Keratinocyte (primary cell): Measurements from ENCODE around the gene NFKB2.

ENCODE experiments used
- CTCF ChIP-seq, 3 experiments: IDR thresholded peaks in 1 of 3; conservative IDR thresholded peaks in 1 of 3; optimal IDR thresholded peaks in 1 of 3; 2 replicates in 2 of 3; 3 replicates in 1 of 3; pipeline versions ENCODE3 to v1.5.1; 2011; ENCODE audit warnings: low read length in 3 of 3, mild to moderate bottlenecking in 3 of 3, moderate library complexity in 2 of 3, control low read depth in 1 of 3, inconsistent platforms in 1 of 3; ENCODE audit not compliant: insufficient read depth in 2 of 3; ENCODE audit errors: extremely low read depth in 1 of 3
- EZH2 ChIP-seq: IDR thresholded peaks from one replicate; pipeline ENCODE4 v1.6.1; 2012; ENCODE audit warnings: inconsistent platforms, mild to moderate bottlenecking, low read length, moderate library complexity

DNA sequence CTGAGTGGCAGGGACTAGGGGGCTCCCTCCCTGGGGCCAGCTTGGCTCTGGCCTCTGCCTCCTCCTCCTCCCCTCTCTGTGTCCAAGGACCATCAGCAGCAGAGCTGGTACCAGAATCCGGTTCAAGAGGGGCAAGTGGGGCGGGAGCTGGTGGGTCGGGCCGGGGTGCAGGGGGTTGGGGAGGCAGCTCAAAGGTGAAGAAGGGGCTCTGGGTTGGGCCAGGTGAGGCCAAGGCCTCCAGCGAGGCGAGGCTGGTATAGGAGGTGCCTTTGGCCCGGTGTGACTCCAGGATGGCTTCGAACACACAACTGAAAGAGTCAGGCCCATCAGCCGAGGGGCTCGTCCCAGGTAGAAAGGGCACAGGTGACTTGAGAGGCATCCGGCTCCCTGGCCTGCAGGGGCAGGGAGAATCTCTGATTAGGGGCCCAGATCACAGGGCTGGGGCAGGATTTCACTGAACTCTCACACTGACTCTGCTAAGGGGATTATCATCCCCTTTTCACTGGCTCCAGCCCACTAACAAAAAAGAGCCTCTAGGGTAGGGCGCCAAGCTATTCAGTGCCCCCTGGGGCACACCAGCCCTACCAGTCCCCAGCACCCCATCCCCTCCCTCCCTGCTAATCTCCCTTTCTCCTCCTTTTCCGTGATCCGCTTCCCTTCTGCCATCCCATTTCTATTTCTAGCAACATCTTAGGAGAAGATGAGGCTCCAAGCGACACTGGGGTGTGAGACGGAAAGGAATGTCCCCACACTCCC, 18.5 kb downstream of the NFKB2 start:
- no peak for TF ChIP-seq CTCF (optimal IDR thresholded peaks at IDR 0.05 in 1 of 3, IDR thresholded peaks at IDR 0.05 in 1 of 3, conservative IDR thresholded peaks at IDR 0.05 in 1 of 3; ENCODE audit: extremely low read depth in 1 of 3, insufficient read depth in 2 of 3, low read length in 3 of 3)
- TF ChIP-seq EZH2: no peak
